Measurements from ENCODE around the gene ENOX1.

ENOX1 gene

GRCh38 chr13:43432958-43433357 is 353.8 kb downstream of the ENOX1 start:
- H3K4me3 ChIP-seq (ENCODE audit: low read depth, low read length) = no peak overlapping the region
- no peak for TF ChIP-seq CTCF (IDR thresholded peaks at IDR 0.05; ENCODE audit: low read depth, low read length)

GRCh38 chr13:43431841-43432240 is 354.9 kb downstream of the ENOX1 start:
- TF ChIP-seq CTCF (IDR thresholded peaks at IDR 0.05; ENCODE audit: low read depth, low read length) = no peak
- no peak overlapping the region for H3K4me3 ChIP-seq (ENCODE audit: low read depth, low read length)

- no peak overlapping the region for H3K4me3 ChIP-seq (ENCODE audit: low read depth, low read length)
- TF ChIP-seq CTCF (IDR thresholded peaks at IDR 0.05; ENCODE audit: low read depth, low read length) = no peak
Observed at GRCh38 chr13:43431290-43431716, 355.5 kb downstream of the ENOX1 start.

- no peak for TF ChIP-seq CTCF (IDR thresholded peaks at IDR 0.05; ENCODE audit: low read depth, low read length)
- H3K4me3 ChIP-seq (ENCODE audit: low read depth, low read length) = no peak overlapping the region
Observed at GRCh38 chr13:43428545-43429296, 358.1 kb downstream of the ENOX1 start.

GRCh38 chr13:43426355-43426754 is 360.4 kb downstream of the ENOX1 start:
- no peak for TF ChIP-seq CTCF (IDR thresholded peaks at IDR 0.05; ENCODE audit: low read depth, low read length)
- H3K4me3 ChIP-seq (ENCODE audit: low read depth, low read length) = no peak overlapping the region

- no peak overlapping the region for H3K4me3 ChIP-seq (ENCODE audit: low read depth, low read length)
- no peak for TF ChIP-seq CTCF (IDR thresholded peaks at IDR 0.05; ENCODE audit: low read depth, low read length)
Observed at GRCh38 chr13:43425234-43425633, 361.5 kb downstream of the ENOX1 start.

GRCh38 chr13:43424412-43424811 is 362.4 kb downstream of the ENOX1 start:
- no peak for TF ChIP-seq CTCF (IDR thresholded peaks at IDR 0.05; ENCODE audit: low read depth, low read length)
- H3K4me3 ChIP-seq (ENCODE audit: low read depth, low read length) = no peak overlapping the region
